GM18502 (cell line): ENCODE measurements around the gene PTTG1IP.
"Not testable (repeated sequence)": the region's sequence is repeated elsewhere in the genome, so short reads cannot be mapped to it uniquely, and the experiment has no call there.

Experiments used
- ATAC-seq: cut with Tn5 transposase; IDR thresholded peaks from one replicate; pipeline ENCODE4 v1.9.1; 2021; ENCODE audit warnings: mild to moderate bottlenecking; ENCODE audit not compliant: unreplicated experiment, poor library complexity

The PTTG1IP gene, protein sequence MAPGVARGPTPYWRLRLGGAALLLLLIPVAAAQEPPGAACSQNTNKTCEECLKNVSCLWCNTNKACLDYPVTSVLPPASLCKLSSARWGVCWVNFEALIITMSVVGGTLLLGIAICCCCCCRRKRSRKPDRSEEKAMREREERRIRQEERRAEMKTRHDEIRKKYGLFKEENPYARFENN

GRCh38 chr21:44873356-44874239, at the start of gene PTTG1IP:
Gene PTTG1IP (minus strand): TSS chr21:44873690. CDS start chr21:44873616, 74 bp downstream.
- peak; percentile 75 for ATAC-seq

DNA sequence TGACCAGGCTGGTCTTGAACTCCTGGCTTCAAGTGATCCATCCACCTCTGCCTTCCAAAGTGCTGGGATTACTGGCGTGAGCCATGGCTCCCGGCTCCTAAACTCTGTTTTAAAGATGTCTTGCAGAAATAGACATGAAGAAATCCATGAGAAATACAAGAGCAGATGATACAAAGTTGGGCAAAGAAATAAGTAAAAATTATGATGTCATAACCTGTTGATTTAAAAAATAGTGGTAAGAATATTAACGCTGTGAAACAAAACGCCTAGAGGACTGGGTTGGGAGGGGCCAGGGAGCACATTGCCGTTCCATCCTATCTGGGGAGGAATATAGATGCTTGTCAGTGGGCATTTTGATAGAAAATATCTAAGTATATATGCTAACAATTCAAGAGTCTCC, 48.4 kb upstream of the PTTG1IP start:
- no peak for ATAC-seq

DNA sequence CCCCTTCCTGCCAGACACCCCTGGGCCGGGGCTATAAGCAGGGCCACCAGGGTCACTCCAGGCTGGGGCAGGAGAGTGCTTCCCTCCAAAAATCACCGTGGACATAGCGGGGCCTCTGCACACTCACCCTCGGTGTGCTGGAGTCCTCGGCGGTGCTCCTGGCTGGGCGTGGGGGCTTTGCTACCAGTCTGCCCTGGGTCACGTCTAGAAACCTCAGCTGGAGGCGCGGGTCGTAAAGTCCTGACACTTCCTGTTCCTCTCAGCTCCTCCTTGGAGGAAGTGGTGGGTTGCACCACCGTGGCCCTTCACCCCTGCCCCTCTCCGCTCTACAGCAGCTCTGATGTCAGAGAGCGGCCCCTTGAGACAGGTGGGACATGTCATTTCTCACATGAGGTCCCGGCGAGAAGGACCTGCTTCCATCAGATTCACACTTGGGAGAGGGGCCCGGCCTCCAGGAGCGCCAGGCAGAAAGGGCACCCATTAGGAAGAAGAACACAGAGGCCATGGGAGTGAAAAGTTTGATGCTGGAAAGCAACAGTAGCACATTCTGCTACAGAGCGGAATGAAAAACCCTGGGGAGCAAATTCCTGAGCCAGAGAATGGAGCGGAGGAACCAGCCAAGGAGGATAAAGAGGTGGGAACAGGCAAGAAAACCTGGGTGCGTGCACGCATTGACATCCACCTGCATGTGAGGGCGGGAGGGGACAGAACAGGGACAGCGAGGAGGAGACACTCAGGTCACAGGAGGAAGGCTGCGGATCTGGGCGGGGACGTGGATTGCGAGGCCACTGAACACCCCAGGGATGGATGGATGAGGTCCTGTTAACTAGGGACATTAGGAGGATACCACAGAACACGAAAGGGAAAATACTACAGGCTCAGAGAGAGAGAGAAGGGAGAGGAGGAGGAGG, 47.5 kb upstream of the PTTG1IP start, which contains the start of gene ITGB2:
Gene ITGB2, minus strand, starts transcription at position 206 of the 911 bp plus-strand sequence. CDS start 10,117 bp downstream, outside the sequence.
- peak; percentile 57 for ATAC-seq

DNA sequence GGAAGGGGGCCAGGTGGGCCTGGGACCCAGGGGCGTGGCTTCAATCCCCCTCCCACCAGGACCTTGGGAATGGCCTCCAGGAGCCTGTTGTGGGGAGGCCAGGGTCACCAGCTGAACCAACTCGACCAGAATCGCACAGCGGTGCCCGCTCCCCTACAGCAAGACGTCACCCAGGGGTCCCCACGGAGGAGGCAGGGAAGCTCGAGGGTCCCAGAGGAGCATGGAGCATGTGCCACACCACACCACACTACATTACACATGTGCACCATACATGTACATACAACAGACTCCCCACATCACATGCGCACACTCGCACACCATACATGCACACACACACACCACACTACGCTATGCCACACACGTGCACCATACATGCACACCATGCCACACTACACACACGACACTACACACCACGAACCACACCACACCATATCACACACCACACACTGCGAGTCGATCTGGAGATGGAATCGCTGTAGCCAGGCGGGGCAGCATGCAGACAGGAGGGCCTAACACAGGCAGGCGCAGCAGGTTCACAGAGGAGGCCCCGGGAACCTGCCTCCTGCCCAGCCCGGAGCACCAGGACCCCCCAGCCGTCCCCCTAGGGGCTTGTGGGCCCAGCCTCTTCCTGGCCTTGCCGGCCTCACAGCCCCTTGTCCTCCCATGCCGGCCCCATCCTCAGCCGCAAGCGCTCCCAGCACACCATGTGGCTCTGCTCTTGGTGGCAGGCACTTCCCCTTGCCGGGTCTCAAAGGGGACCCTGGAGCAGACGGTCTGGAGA, 46.6 kb upstream of the PTTG1IP start:
- ATAC-seq, result peak; percentile 19

DNA sequence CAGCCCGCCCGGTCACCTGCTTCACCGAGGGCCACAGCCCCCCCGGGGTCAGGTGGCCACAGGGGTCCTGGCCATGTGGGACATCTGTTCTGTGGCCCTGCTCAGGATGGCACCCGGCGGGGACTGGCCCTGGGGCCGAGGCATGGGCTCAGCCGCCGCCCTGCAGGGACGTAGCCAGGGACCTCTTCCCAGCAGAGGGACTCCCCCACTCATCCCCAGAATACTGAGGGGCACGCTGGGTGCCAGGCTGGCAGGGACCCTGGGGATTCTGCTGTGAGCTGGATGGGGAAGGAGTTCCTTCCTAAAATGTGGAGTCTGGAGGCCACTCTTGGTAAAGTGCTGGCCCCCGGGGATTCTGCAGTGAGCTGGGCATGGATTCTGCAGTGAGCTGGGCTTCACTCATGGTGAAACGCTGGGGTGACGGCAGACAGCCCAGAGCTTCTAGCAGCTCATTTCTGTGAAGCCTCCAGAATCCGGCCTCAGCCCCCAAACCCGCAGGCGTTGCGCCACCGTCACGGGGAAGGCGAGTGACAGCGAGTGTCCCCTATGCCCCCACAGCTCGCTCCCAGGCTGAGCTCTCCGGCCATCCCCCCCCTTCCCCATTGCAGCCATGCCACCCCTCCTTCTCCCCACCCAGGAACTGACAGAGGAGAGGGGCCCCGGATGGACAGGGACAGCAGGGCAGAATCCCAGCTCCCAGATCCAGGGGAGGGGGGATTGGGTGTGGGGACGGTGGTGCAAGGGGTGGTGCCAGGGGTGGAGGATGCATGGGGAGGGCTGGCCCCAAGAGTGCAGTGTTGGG, 45.8 kb upstream of the PTTG1IP start:
- ATAC-seq, result no peak

GRCh38 chr21:44918581-44919033, 45.1 kb upstream of the PTTG1IP start:
- ATAC-seq, result no peak

DNA sequence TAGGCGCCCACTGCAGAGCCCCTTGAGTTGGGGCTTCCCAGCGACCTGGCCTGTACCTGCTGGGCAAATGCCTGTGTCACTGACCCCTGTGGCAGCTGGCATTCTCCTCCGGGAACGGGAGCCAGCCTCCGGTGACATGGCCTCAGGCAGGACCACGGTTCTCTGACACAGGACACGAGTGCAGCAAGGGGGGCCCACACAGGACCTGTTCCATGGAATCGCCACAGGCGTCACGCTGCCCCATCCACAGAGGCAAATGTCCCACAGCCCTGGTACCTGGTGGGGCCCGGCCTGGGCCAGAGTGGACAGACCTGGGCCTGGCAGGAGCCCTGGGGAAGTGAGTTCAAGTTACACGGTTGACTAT, 44.6 kb upstream of the PTTG1IP start:
- ATAC-seq, result no peak

DNA sequence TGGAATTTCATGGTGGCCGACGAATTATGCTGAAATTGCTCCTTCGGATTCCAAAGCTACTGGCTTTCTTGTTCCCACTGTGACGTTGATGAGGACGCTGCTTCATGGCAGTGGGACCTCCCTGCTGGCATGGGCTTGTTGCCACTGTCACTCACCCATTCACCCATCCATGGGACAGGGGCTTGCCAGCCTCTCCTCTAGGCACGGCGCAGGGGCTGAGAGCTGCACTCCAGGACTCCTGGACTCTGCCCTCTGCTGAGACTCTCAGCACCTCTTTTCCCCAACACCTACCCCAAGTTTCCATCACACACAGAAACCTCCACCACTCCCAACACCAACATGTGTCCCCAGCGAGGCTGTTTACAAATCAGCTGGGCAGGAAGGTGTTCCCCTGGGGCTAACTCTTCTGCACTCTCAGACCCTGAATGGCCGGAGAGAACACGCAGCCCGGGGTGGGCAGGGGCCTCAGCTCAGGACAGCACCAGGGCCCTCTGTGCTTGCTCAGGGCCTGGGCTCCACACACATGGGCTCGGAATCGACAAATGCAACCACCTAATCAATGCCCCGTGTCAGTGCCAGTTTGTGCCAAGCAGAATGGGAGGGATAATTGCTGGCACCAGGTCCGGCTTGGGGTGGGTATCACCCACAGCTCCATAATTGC, 44.1 kb upstream of the PTTG1IP start:
- ATAC-seq, result no peak

DNA sequence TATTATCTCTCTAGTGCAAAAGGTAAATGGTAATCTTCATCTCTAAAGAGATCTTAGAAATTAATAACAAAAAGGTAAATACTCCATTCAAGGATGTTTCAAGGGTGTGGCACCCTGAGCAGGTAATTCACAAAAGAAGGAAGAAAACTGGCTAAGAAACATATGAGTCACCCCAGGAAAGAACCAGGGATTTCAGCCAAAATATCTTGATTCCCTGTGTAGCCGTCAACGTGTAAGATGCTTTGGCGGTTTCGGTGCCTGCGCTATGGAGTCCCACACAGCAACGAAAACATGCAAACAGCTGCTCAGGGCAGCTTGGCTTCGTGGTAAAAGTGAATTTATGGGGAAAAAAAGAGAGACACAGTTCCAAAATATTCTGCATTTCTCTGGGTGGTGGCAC, 43.5 kb upstream of the PTTG1IP start:
- no peak for ATAC-seq

GRCh38 chr21:44914176-44914874, 40.8 kb upstream of the PTTG1IP start:
- no peak for ATAC-seq

DNA sequence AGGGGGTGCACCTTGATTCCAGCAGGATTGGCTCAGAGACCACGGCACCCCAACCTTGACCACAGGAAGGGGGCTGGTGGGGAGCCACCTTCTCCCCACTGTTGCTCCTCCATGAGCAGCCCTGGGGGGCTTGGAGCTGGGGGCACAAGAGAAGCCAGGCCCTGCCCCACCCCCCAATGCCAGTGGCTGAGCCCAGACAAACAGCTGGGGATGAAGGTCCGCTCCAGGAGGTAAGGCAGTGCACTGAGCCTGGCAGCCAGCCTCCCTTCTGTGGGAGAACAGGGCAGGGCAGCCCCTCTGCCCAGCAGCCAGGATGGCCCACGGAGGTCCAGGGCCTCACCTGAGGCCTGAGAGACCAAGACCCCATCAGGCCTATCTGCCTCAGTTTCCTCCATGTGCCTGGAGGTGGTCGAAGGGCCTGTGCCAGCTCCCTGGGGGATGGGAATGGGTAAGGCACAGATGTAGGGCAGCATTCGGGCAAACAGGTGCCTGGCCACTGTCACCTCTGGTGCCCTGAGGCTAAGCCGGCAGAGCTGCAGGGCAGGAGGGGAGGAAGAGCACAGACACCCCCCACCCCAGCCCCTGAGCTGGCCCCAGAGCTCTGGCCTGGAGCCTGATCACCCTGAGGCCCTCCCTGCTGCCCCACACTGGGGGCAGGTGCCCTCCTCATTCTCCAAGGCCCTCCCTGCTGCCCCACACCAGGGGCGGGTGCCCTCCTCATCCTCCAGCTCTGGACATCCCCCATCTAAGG, 40.1 kb upstream of the PTTG1IP start:
- ATAC-seq, result no peak

DNA sequence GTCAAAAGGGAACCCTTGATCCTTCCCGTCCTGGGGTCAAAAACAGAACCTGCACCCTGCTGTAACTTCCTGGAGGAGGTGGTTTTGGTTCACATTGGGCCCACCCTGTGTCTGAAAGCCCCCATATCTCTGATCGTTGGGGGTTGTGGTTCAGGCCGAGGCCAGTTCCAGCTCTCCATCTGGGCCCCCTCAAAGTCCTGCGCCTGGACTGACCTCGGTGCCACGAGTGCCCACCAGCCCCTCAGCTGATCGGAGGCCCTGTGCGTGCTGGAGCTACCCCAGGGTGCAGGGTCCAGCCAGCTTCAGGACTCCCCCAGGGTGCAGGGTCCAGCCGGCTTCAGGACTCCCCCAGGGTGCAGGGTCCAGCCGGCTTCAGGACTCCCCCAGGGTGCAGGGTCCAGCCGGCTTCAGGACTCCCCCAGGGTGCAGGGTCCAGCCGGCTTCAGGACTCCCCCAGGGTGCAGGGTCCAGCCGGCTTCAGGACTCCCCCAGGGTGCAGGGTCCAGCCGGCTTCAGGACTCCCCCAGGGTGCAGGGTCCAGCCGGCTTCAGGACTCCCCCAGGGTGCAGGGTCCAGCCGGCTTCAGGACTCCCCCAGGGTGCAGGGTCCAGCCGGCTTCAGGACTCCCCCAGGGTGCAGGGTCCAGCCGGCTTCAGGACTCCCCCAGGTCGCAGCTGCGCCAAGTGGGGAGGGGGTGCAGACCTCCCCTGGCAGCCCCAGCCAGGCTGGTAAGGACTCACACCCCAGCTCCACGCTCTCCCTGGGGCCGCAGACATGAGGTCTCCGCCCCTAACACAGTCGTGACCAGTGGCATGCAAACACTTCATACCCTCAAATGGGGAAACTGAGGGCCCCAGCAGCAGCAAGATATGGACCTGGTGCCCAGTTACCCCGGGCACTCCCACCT, 39.3 kb upstream of the PTTG1IP start:
- not testable (repeated sequence) for ATAC-seq

GRCh38 chr21:44912158-44912473, 38.6 kb upstream of the PTTG1IP start:
- no peak for ATAC-seq

- ATAC-seq, result no peak
These were observed 38.1 kb upstream of the PTTG1IP start for GRCh38 chr21:44911384-44912157.

- ATAC-seq, result no peak
These were observed 37.5 kb upstream of the PTTG1IP start for GRCh38 chr21:44911068-44911383.
